ENCODE results near the gene MAPKAPK2.

The MAPKAPK2 gene

GRCh38 chr1:206705726-206706297 lies 21.1 kb downstream of the MAPKAPK2 start:
- DNase-seq = no peak

DNA sequence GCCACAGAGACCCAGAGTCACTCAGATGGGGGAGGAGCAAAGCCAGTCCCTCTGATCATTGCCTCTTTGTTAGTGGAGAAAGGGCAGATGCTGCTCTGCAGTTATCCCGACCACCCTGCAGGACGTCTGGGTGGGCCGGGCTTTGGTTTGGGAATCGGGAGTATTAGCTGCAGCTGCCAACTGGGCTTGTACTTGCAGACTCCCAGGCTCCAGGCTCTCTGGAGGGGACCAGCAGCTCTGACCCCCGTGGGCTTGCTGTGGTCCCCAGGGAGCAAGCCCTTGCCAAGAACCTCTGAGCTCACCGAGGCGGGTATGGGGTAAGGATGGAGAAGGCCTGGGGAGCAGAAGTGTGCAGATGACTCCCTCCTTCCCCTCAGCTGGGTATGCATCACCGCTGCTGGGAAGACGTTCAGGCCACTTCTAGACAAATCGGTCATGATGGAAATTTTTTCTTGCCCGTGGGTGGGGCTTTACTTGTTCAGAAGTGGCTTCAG lies 21.6 kb downstream of the MAPKAPK2 start:
- DNase-seq = no peak

GRCh38 chr1:206706806-206707366 lies 22.2 kb downstream of the MAPKAPK2 start:
- DNase-seq = no peak

DNA sequence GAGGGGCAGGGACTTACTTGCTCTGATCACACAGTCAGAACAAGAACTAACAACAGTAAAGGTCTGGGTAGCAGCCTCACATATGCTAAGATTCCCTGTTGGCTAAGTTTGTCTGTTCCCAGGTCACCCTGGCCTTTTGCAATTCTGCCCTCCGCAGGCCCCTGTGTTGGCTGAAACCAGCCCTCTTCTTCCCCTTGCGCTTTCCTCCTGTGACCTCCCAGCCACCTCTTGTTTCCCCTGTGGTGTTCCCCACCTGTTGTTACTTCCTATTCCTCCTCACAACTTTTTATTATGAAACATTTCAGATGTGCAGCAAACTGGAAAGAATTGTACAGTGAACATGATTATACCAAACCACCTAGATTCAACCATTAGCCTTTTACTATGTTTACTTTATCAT lies 23.4 kb downstream of the MAPKAPK2 start:
- DNase-seq = no peak

DNA sequence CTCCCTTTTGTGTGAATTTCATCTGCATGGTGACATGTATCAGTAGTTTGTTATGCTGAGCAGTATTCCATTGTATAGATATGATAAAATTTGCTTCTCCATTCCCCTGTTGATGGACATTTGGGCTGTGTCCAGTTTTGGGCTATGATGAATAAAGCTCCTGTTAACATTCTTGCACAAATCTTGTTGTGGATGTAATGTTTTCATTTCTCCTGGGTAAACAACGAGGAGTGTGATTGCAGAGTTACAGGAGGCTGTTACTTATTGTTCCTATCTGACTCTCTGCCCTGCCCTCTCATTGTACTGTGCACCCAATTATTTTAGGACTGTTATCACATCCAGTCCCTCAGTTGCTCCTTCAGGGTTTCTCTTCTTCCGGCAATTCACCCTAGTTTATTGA lies 24.2 kb downstream of the MAPKAPK2 start:
- DNase-seq = no peak

GRCh38 chr1:206709322-206709721 lies 24.6 kb downstream of the MAPKAPK2 start:
- no peak for DNase-seq

- DNase-seq = no peak
Observed at GRCh38 chr1:206709772-206710459, 25.2 kb downstream of the MAPKAPK2 start.

GRCh38 chr1:206710460-206710823 lies 25.7 kb downstream of the MAPKAPK2 start:
- no peak for DNase-seq

GRCh38 chr1:206713070-206713469 lies 28.4 kb downstream of the MAPKAPK2 start:
- no peak for DNase-seq

DNA sequence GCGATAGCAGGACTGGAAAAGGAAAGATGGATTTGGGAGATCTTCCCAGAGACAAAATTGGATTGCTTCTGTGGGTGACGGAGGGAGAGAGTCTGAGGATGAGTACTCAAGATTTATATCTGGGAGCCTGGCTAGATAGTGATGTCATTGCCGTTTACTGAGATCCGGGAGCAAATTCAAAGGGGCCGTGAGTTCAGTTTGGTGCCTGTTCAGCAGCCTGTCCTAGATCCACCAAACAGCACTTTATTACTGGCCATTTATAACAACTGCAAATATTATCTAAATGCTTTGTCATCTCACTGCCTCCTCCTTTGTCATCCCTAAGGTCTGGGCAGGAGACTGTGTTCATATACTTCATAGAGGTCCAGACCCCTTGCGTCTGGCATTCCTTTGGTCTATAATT lies 29.2 kb downstream of the MAPKAPK2 start:
- DNase-seq = no peak

- DNase-seq = no peak
Observed at GRCh38 chr1:206714331-206715058, 29.8 kb downstream of the MAPKAPK2 start.

DNA sequence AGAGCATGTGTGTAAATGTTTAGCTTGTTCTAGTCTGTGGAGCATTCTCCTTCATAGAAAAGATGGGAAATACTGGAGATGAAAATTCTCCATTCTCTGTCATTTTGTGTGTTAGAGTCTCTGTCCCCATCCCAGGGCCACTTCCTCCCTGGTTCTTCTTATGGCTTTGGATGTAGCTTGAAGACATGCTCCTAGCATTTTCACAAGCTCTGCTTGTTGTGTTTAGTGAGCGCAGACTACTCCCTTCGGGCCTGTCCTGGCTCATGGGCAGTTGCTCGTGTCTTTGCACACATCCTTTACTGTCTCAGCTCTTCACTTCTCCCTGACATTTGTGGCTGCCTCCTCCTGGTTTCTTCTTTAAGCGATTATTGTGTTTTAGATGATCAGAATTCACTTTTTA lies 30.4 kb downstream of the MAPKAPK2 start:
- no peak for DNase-seq

GRCh38 chr1:206715552-206716158 lies 30.9 kb downstream of the MAPKAPK2 start:
- DNase-seq = no peak

DNA sequence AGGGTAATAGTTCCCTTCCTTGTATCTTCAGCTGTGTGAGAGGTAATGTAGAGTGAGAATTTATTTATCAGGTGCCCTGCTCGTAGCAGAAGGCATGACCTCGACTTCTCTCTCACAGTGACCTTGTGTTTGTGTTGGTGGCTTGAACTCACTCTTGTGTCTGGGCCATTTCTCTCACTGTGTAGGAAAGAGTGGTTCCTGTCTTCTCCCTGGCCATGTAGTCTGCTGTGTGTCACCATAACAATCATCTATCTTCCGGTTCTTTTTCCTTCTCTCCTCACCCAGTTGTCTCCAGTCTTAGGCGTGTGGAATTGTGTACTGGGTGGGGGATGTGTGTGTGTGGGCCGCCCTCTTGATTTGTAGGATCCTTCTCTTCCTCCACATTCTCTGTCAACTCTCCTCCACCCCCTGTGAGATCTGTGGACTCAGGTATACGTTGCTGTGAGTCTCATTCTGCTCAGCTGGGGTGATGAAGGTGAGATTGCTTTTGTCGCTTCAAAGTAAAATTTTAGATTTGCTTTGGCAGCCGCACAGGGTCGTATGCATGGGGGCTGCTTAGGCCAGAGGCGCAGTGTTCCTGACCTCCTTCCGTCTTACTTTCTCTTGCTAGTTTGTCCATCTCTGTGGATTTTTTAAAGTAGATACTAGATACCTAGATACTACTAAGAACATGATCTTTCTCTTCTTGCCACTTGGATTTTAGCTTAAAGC lies 31.6 kb downstream of the MAPKAPK2 start:
- DNase-seq = no peak

GRCh38 chr1:206716870-206717673 lies 32.4 kb downstream of the MAPKAPK2 start:
- no peak for DNase-seq

GRCh38 chr1:206717674-206717989 lies 32.9 kb downstream of the MAPKAPK2 start:
- no peak for DNase-seq

GRCh38 chr1:206719169-206719839 lies 34.6 kb downstream of the MAPKAPK2 start:
- no peak for DNase-seq

GRCh38 chr1:206721454-206721853 lies 36.7 kb downstream of the MAPKAPK2 start:
- no peak for DNase-seq

GRCh38 chr1:206722751-206723461 lies 38.2 kb downstream of the MAPKAPK2 start:
- DNase-seq = no peak

DNA sequence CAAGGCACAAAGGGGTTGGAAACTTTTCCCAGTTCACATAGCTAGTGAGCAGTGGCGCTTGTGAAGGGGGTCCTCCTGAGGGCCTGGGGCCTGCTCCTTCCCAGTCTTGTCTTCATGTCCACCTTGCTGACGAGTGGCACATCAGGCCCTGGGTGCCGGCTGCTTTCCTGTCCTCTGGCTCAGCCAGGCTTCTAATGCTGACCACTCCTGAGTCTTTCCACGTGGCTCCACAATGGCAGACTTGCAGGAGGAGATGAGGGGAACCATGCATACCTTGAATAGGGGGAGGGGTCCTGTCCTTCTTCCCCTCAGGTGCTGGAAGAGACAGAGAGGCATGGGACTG lies 38.7 kb downstream of the MAPKAPK2 start:
- DNase-seq = no peak

Measured in activated CD4-positive, alpha-beta T cell treated with anti-CD3 and anti-CD28 coated beads for 1 hour (primary cell).